ENCODE results near the gene ANXA3. TPM values are rescaled to one million over a fixed set of nuclear protein-coding genes. Genes with fewer than 3 reads are reported as not detected.

Gene ANXA3
- total RNA-seq, 1 donor, result 12.3 TPM

DNA sequence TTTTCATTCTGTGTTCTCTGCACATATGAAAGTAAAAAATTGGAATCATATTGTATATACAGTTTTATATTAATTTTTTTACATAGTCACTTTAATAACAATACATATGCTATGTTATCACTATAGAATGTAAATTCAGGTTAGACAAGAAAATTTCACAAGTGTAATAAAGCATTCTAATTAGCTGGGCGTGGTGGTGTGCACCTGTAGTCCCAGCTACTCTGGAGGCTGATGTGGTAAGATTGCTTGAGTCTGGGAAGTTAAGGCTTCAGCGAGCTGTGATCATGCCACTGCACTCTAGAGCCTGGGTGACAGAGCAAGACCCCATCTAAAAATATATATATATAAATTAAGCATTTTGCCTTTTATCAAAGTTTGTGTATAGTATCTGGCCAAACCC is 95.7 kb downstream of the ANXA3 start:
- no peak for DNase-seq (ENCODE audit: low read depth)
- TF ChIP-seq, protein P1, sequence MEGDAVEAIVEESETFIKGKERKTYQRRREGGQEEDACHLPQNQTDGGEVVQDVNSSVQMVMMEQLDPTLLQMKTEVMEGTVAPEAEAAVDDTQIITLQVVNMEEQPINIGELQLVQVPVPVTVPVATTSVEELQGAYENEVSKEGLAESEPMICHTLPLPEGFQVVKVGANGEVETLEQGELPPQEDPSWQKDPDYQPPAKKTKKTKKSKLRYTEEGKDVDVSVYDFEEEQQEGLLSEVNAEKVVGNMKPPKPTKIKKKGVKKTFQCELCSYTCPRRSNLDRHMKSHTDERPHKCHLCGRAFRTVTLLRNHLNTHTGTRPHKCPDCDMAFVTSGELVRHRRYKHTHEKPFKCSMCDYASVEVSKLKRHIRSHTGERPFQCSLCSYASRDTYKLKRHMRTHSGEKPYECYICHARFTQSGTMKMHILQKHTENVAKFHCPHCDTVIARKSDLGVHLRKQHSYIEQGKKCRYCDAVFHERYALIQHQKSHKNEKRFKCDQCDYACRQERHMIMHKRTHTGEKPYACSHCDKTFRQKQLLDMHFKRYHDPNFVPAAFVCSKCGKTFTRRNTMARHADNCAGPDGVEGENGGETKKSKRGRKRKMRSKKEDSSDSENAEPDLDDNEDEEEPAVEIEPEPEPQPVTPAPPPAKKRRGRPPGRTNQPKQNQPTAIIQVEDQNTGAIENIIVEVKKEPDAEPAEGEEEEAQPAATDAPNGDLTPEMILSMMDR (IDR thresholded peaks at IDR 0.05; ENCODE audit: insufficient read depth, low read length), result no peak
- no peak overlapping the region for H3K4me3 ChIP-seq (ENCODE audit: low read depth, low read length)

DNA sequence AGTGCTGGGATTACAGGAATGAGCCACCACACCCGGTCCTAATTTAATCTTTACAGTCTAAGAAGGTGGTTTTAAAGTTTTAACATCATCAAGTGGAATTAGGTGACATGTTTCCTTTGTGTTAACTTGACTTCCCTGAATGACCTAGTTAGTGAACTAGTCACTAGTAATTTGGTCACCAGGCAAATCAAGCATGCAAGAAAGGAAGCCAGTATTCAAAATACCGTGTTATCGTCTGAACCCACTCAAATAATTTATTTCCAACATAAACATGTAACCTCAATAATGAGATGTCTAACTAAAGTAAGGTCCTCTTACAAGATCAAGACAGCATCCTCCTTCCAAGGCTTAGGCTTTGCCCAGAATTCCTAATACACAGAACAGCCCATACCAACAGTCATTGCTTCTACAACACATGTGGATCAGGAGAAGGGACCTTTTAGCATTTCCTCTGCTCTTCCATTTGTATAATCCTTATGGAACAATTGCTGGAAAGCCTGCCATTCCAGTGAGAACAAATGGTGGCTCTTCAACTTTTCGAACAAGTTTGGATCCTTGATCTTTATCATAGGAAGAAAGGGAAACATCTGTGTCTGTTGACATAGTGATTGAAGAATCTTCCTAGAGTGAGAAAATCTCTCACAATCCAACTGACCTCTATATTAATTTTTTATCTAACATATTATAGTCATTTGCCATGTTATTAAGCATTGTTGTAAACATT is 97.2 kb downstream of the ANXA3 start:
- TF ChIP-seq, protein P1 (IDR thresholded peaks at IDR 0.05; ENCODE audit: insufficient read depth, low read length), result no peak
- no peak overlapping the region for H3K4me3 ChIP-seq (ENCODE audit: low read depth, low read length)
- DNase-seq (ENCODE audit: low read depth), result no peak

DNA sequence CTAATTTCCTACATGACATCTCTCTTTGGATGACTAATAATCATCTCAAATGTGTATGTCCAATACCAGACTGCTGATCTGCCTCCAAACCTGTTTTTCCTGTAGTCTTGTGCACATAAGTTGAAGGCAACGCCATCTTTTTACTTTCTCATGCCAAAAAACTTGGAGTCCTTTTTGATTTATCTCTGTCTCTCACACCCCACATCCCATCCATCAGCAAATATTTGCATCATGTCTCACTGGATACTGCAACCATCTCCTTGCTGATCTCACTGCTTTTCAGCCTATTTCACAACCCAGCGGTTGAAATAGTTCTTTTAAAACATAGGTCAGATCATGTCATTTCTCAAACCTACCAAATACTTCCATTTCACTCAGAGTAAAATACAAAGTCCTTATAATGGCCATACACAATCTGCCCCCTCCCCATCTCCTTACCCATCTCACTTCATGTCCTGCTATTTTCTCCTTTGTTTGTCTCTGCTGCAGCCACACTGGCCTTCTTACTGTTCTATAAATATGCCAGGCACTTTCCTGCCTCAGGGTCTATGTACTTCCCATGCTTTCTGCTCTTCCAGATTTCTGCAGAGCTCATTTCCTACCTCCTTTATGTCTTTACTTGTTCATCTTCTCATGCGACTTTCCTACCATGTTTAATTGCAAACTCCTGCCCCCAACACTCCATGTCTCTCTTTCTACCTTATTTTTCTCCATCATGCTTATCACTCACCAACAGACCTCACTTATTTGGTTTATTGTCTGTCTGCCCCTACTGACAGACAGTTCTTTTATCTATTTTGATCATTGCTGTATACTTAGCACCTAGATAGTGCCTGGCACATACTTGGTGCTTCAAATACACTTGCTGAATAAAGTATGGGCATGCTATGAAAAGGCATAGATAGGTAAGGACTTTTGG is 98.8 kb downstream of the ANXA3 start:
- H3K4me3 ChIP-seq (ENCODE audit: low read depth, low read length), result no peak overlapping the region
- TF ChIP-seq, protein P1 (IDR thresholded peaks at IDR 0.05; ENCODE audit: insufficient read depth, low read length), result no peak
- DNase-seq (ENCODE audit: low read depth), result peak; percentile 79

DNA sequence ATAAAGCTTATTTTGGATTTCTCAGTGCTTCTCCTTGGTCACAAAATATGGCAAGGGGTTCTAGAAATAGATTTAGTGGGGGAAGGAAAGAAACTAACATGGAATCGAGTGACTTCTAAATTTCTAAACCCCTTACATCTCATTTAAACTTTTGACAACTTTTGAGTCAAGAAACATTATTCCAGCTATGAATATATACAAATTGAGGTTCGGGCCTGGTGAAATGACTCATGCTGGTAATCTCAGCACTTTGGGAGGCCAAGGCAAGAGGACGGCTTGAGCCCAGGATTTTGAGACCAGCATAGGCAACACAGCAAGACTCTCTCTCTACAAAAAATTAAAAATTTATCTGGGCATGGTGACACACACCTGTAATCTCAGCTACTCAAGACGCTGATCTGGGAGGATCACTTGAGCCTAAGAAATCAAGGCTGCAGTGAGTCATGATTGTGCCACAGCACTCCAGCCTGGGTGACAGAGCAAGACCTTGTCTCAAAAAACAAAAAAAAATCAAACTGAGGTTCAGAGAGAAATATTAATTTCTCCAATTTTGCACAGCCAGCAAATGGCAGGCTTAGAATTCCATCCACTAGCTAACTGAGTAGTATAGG is 99.8 kb downstream of the ANXA3 start:
- no peak overlapping the region for H3K4me3 ChIP-seq (ENCODE audit: low read depth, low read length)
- DNase-seq (ENCODE audit: low read depth), result no peak
- TF ChIP-seq, protein P1 (IDR thresholded peaks at IDR 0.05; ENCODE audit: insufficient read depth, low read length), result no peak

DNA sequence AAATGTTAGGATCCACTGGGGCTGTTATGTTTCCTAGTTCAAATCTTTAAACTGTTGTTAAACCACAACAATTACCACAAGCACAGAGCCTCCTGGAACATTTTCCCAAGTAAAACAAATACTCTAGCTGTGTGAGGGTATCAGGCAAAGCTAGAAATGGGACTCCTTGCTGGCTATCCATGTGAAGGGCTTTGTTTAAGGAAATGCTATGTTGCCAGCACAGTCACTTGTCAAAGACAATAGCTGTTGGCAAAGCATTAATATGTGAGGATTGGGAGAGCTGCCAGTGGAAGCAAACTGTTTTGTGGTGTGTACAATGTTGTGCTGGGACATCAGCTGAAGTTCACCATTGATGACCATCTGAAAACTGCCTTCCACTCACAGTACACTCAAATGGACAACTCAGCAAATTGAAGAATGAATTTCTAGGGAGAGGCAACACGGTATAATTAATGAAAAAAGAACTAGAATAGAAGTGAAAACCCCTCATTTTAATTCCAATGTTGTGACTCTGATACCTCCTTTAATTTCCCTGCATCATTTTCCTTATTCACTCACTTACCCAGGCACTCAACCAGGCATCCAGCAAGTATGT is 100.8 kb downstream of the ANXA3 start:
- no peak overlapping the region for H3K4me3 ChIP-seq (ENCODE audit: low read depth, low read length)
- TF ChIP-seq, protein P1 (IDR thresholded peaks at IDR 0.05; ENCODE audit: insufficient read depth, low read length), result no peak
- peak; percentile 92 for DNase-seq (ENCODE audit: low read depth)

DNA sequence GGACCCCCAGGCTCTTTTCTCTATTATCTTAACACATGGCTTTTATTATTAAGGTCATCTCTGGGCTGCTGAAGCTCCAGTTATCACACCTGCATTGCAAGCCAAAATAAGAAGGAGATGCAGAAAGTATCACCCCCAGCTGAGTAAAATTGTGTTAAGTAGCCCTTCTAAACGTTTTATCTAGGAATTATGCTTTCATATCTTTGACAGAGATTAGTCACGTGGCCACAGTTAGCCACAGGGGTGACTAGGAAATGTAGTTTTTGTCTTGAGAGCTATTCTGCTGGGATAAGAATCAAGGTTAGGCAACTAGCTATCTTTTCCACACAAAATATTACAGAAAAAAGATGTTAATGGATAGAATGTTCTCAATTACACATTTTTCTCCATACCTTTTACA is 102.1 kb downstream of the ANXA3 start:
- H3K4me3 ChIP-seq (ENCODE audit: low read depth, low read length), result no peak overlapping the region
- peak; percentile 60 for DNase-seq (ENCODE audit: low read depth)
- TF ChIP-seq, protein P1 (IDR thresholded peaks at IDR 0.05; ENCODE audit: insufficient read depth, low read length), result no peak
